Epithelial cell of proximal tubule (primary cell): ENCODE results near the gene CPNE7. TPM values are rescaled to one million over a fixed set of nuclear protein-coding genes. Genes with fewer than 3 reads are reported as not detected.

Source experiments
- DNase-seq: peaks from one replicate; pipeline ENCODE4 v3.0.0-alpha.2; 2011; ENCODE audit warnings: low read depth
- H3K4me3 ChIP-seq: 2 replicates; pipeline ENCODE4 v1.5.1; 2011; ENCODE audit warnings: low read depth, mild to moderate bottlenecking, low read length
- CTCF ChIP-seq: conservative IDR thresholded peaks from 2 replicates; pipeline ENCODE4 v1.5.1; 2012; ENCODE audit warnings: low read depth, mild to moderate bottlenecking, low read length
- total RNA-seq: library from RNA; depleted of rRNA; stranded (reverse); fragments of >200 nt; gene quantifications from 2 replicates; pipeline ENCODE4 v1.2.3, GENCODE V29; 2015

The CPNE7 gene
- total RNA-seq, 1 donor from 2014 or later = 20.2 TPM

GRCh38 chr16:89581045-89581695 is 5.6 kb downstream of the CPNE7 start:
- H3K4me3 ChIP-seq = no peak overlapping the region
- TF ChIP-seq CTCF = no peak
- DNase-seq = peak; percentile 94

GRCh38 chr16:89581861-89582563 is 6.5 kb downstream of the CPNE7 start:
- no peak for DNase-seq
- no peak for TF ChIP-seq CTCF
- no peak overlapping the region for H3K4me3 ChIP-seq

GRCh38 chr16:89582614-89583196 is 7.1 kb downstream of the CPNE7 start:
- no peak for DNase-seq
- no peak overlapping the region for H3K4me3 ChIP-seq
- no peak for TF ChIP-seq CTCF

GRCh38 chr16:89583197-89583894 is 7.8 kb downstream of the CPNE7 start:
- no peak for DNase-seq
- H3K4me3 ChIP-seq = no peak overlapping the region
- no peak for TF ChIP-seq CTCF

- no peak overlapping the region for H3K4me3 ChIP-seq
- DNase-seq = no peak
- TF ChIP-seq CTCF = no peak
Measured at GRCh38 chr16:89583895-89584644, 8.5 kb downstream of the CPNE7 start.

GRCh38 chr16:89584768-89585549 is 9.4 kb downstream of the CPNE7 start:
- DNase-seq = no peak
- no peak overlapping the region for H3K4me3 ChIP-seq
- TF ChIP-seq CTCF = no peak
